IMR-90 (cell line): ENCODE results near the gene DMXL1. TPM values are rescaled to one million over a fixed set of nuclear protein-coding genes. Genes with fewer than 3 reads are reported as not detected.

ENCODE experiments used
- ATAC-seq: fragments of 200-7000 bp; cut with Tn5 transposase; 2 replicates; pipeline ENCODE4 v1.9.1; 2020; ENCODE audit warnings: low read depth, mild to moderate bottlenecking, moderate library complexity
- BruUV-seq: library from RNA; stranded (reverse); fragments of 400-500 nt; replicated peaks from 2 replicates; lab custom pipeline; 2021; lab: Mats Ljungman, UMichigan
- CTCF ChIA-PET: fragments of 300-600 bp; formaldehyde crosslinking; extraction: SDS; loops from one replicate; lab custom pipeline; 2021; ENCODE audit warnings: antibody characterized with exemption; lab: Yijun Ruan, JAX
- POLR2A ChIA-PET: fragments of 300-600 bp; sonication (Branson Sonifier 250); formaldehyde crosslinking; loops from one replicate; lab custom pipeline; 2022; ENCODE audit warnings: antibody characterized with exemption; ENCODE audit not compliant: unreplicated experiment; lab: Charles Lee
- DNase-seq: peaks from one replicate; pipeline ENCODE4 v3.0.0; 2013
- H2AFZ ChIP-seq: replicated peaks from 2 replicates; pipeline ENCODE3; 2013; ENCODE audit warnings: low read length, mild to moderate bottlenecking; ENCODE audit not compliant: poor library complexity
- H2AK5ac ChIP-seq: 2 replicates; pipeline ENCODE4 v1.6.1; 2013; ENCODE audit warnings: low read depth, low read length, inconsistent platforms
- H2AK9ac ChIP-seq: replicated peaks from 2 replicates; pipeline ENCODE3; 2013; ENCODE audit warnings: mild to moderate bottlenecking, low read depth, low read length, moderate library complexity; ENCODE audit not compliant: poor library complexity
- H2BK120ac ChIP-seq: 2 replicates; pipeline ENCODE4 v1.6.1; 2013; ENCODE audit warnings: low read depth, low read length, inconsistent platforms
- H2BK15ac ChIP-seq: 3 replicates; pipeline ENCODE4 v1.6.1; 2013; ENCODE audit warnings: low read depth, low read length, inconsistent platforms
- H2BK20ac ChIP-seq: 2 replicates; pipeline ENCODE4 v1.6.1; 2013; ENCODE audit warnings: low read depth, mild to moderate bottlenecking, inconsistent platforms, low read length, moderate library complexity
- H2BK5ac ChIP-seq: 2 replicates; pipeline ENCODE4 v1.6.1; 2013; ENCODE audit warnings: mild to moderate bottlenecking, low read depth, low read length, inconsistent platforms; ENCODE audit not compliant: poor library complexity, severe bottlenecking
- H3K14ac ChIP-seq: replicated peaks from 2 replicates; pipeline ENCODE4 v1.6.1; 2013; ENCODE audit warnings: low read depth, low read length, inconsistent platforms
- H3K18ac ChIP-seq: 2 replicates; pipeline ENCODE4 v1.6.1; 2013; ENCODE audit warnings: low read depth, low read length, control low read depth
- H3K23ac ChIP-seq: 2 replicates; pipeline ENCODE4 v1.6.1; 2013; ENCODE audit warnings: low read depth, low read length, inconsistent platforms
- H3K27ac ChIP-seq: 2 replicates; pipeline ENCODE4 v1.5.1; 2013; ENCODE audit warnings: mild to moderate bottlenecking, control low read depth, low read length; ENCODE audit not compliant: insufficient read depth
- H3K27me3 ChIP-seq: 2 replicates; pipeline ENCODE4 v1.6.1; 2013; ENCODE audit warnings: low read length; ENCODE audit not compliant: control insufficient read depth, insufficient read depth
- H3K36me3 ChIP-seq: 2 replicates; pipeline ENCODE4 v1.6.1; 2013; ENCODE audit warnings: low read length, mixed read lengths; ENCODE audit not compliant: control insufficient read depth, insufficient read depth
- H3K4ac ChIP-seq: 2 replicates; pipeline ENCODE4 v1.6.1; 2013; ENCODE audit warnings: low read depth, low read length, inconsistent platforms
- H3K4me1 ChIP-seq: 2 replicates; pipeline ENCODE4 v1.6.1; 2013; ENCODE audit warnings: low read length, mixed read lengths; ENCODE audit not compliant: control insufficient read depth, insufficient read depth
- H3K4me2 ChIP-seq: 2 replicates; pipeline ENCODE4 v1.6.1; 2013; ENCODE audit warnings: low read depth, mild to moderate bottlenecking, control low read depth, low read length, moderate library complexity
- H3K4me3 ChIP-seq: 2 replicates; pipeline ENCODE4 v1.5.1; 2013; ENCODE audit warnings: low read depth, mild to moderate bottlenecking, control low read depth, low read length, moderate library complexity; ENCODE audit not compliant: insufficient read depth
- H3K56ac ChIP-seq: 2 replicates; pipeline ENCODE4 v1.6.1; 2013; ENCODE audit warnings: low read length, inconsistent platforms; ENCODE audit not compliant: insufficient read depth; ENCODE audit errors: extremely low read depth
- H3K79me1 ChIP-seq, 2 experiments: 2 replicates each; pipeline ENCODE4 v1.6.1; 2013; ENCODE audit warnings: low read length in 2 of 2, inconsistent platforms in 1 of 2, low read depth in 1 of 2
- H3K9ac ChIP-seq: 2 replicates; pipeline ENCODE4 v1.6.1; 2013; ENCODE audit warnings: low read depth, low read length, control low read depth
- H3K9me1 ChIP-seq: 2 replicates; pipeline ENCODE4 v1.6.1; 2013; ENCODE audit warnings: low read length, inconsistent platforms; ENCODE audit not compliant: insufficient read depth
- H3K9me3 ChIP-seq: 2 replicates; pipeline ENCODE4 v1.6.1; 2013; ENCODE audit warnings: low read length; ENCODE audit not compliant: control insufficient read depth, insufficient read depth
- H4K20me1 ChIP-seq: 2 replicates; pipeline ENCODE4 v1.6.1; 2013; ENCODE audit warnings: low read length, inconsistent platforms; ENCODE audit not compliant: insufficient read depth
- H4K5ac ChIP-seq: 2 replicates; pipeline ENCODE4 v1.6.1; 2013; ENCODE audit warnings: mild to moderate bottlenecking, low read depth, low read length, control low read depth
- H4K8ac ChIP-seq, 2 experiments: 2 replicates each; pipeline ENCODE4 v1.6.1; 2013; ENCODE audit warnings: low read depth in 2 of 2, low read length in 2 of 2, control low read depth in 1 of 2, inconsistent platforms in 1 of 2
- H4K91ac ChIP-seq: 2 replicates; pipeline ENCODE4 v1.6.1; 2013; ENCODE audit warnings: low read depth, low read length, inconsistent platforms; ENCODE audit not compliant: insufficient read depth
- BHLHE40 ChIP-seq: fragments of 150-350 bp; IDR thresholded peaks from 2 replicates; pipeline ENCODE4 v1.6.1; 2016; ENCODE audit warnings: mild to moderate bottlenecking, low read depth, low read length
- CEBPB ChIP-seq: IDR thresholded peaks from 2 replicates; pipeline ENCODE4 v1.6.1; 2012; ENCODE audit warnings: low read depth, low read length, improper control_type of control experiment
- CTCF ChIP-seq: conservative IDR thresholded peaks from 2 replicates; pipeline ENCODE4 v1.5.1; 2012; ENCODE audit warnings: mild to moderate bottlenecking, low read depth, low read length, improper control_type of control experiment
- FOS ChIP-seq: fragments of 150-350 bp; IDR thresholded peaks from 2 replicates; pipeline ENCODE4 v1.6.1; 2016; ENCODE audit warnings: low read depth, low read length
- MAFK ChIP-seq: IDR thresholded peaks from 2 replicates; pipeline ENCODE4 v1.6.1; 2012; ENCODE audit warnings: low read depth, low read length, improper control_type of control experiment
- RAD21 ChIP-seq: IDR thresholded peaks from 2 replicates; pipeline ENCODE4 v1.6.1; 2012; ENCODE audit warnings: low read length, improper control_type of control experiment
- RCOR1 ChIP-seq: IDR thresholded peaks from 2 replicates; pipeline ENCODE4 v1.6.1; 2012; ENCODE audit warnings: mild to moderate bottlenecking, low read length, improper control_type of control experiment; ENCODE audit not compliant: insufficient replicate concordance
- USF2 ChIP-seq: fragments of 150-350 bp; IDR thresholded peaks from 2 replicates; pipeline ENCODE4 v1.6.1; 2017; ENCODE audit warnings: mild to moderate bottlenecking, antibody characterized with exemption, low read length, low read depth
- dilution Hi-C: fragments of 300-500 bp; cut with HindIII; formaldehyde crosslinking; loops from one replicate; pipeline ENCODE4 v1.14.3; 2018; ENCODE audit warnings: low sequenced_read_pairs; ENCODE audit not compliant: unreplicated experiment
- in situ Hi-C: fragments of 300-500 bp; cut with MboI; formaldehyde crosslinking; loops from 3 replicates; pipeline ENCODE4 v1.14.3; 2019; ENCODE audit warnings: low sequenced_read_pairs, inconsistent platforms, mixed read lengths
- intact Hi-C: fragments of 100-400 bp; cut with micrococcal nuclease; formaldehyde crosslinking; loops from 2 replicates; pipeline ENCODE4 v1.10.0; 2022
- polyA plus RNA-seq, 3 experiments: library from polyadenylated mRNA; depleted of rRNA; stranded (reverse); fragments of >200 nt; gene quantifications; 2 replicates each; pipeline ENCODE4 v1.2.3, GENCODE V29; 2012; ENCODE audit warnings: low replicate concordance in 1 of 3
- total RNA-seq: library from RNA; depleted of rRNA; stranded (reverse); fragments of >200 nt; gene quantifications from 2 replicates; pipeline ENCODE4 v1.2.3, GENCODE V29; 2012

DMXL1 gene
- total and polyA plus RNA-seq, 2 of the 4 experiments (the other 2 are of a cell fraction) = 8.1 to 21.5 TPM

GRCh38 chr5:119171686-119172085 is 100.8 kb downstream of the DMXL1 start:
- no peaks in the 10 kb centered on the region for H3K9me3 ChIP-seq
- no peaks in the 10 kb centered on the region for H3K79me1 ChIP-seq
- no peak overlapping the region for H2BK15ac ChIP-seq
- POLR2A ChIA-PET = interaction anchor here (0.6 kb wide), 1 partner anchor 1187 kb away, joined by 3 read pairs; no protein-coding TSS in a partner anchor
- H3K27ac ChIP-seq = no peak overlapping the region
- no peaks in the 10 kb centered on the region for H4K20me1 ChIP-seq
- H3K9ac ChIP-seq = no peak overlapping the region
- H3K27me3 ChIP-seq = no peaks in the 10 kb centered on the region
- no peak overlapping the region for H3K14ac ChIP-seq
- intact Hi-C loops (no loop called here), in situ Hi-C loops (no loop called here), dilution Hi-C loops (no loop called here)
- H3K36me3 ChIP-seq = no peaks in the 10 kb centered on the region
- H2AK9ac ChIP-seq = no peak overlapping the region
- no peak overlapping the region for H3K23ac ChIP-seq
- ATAC-seq (0 out of 2 replicates have a peak, but pooled peaks have one; percentile 24), DNase-seq (no peak)
- H2BK120ac ChIP-seq = no peak overlapping the region
- H3K56ac ChIP-seq = no peak overlapping the region
- CTCF ChIA-PET = no interaction called here
- H2AFZ ChIP-seq = no peak overlapping the region
- H2AK5ac ChIP-seq = no peak overlapping the region
- peaks cover 3% of the 10 kb centered on the region; the same call in 1 of the 2 replicates for H3K4me1 ChIP-seq
- H2BK5ac ChIP-seq = no peak overlapping the region
- no peak overlapping the region for H3K4ac ChIP-seq
- H3K4me3 ChIP-seq = no peak overlapping the region
- no peak overlapping the region for H3K18ac ChIP-seq
- no peak overlapping the region for H3K4me2 ChIP-seq
- H4K5ac ChIP-seq = no peak overlapping the region
- no peak overlapping the region for H4K91ac ChIP-seq
- H4K8ac ChIP-seq = no peak overlapping the region
- H2BK20ac ChIP-seq = no peak overlapping the region
- TF ChIP-seq RAD21 = no peak
- TF ChIP-seq MAFK = no peak
- no peak for TF ChIP-seq CTCF
- TF ChIP-seq RCOR1 = no peak
- no peak for TF ChIP-seq FOS
- TF ChIP-seq BHLHE40 = no peak
- no peak for TF ChIP-seq USF2
- TF ChIP-seq CEBPB = no peak
- peaks cover 3% of the 10 kb centered on the region; the same call in 1 of the 2 replicates for H3K9me1 ChIP-seq
- no TSS peak for BruUV-seq
